Neural progenitor cell (in vitro differentiated cells): ENCODE results near the gene ZNF560.

Source experiments
- EZH2 ChIP-seq: fragments of 200-600 bp; sonication (generic); IDR thresholded peaks from 2 replicates; pipeline ENCODE4 v1.6.1; 2017; ENCODE audit warnings: antibody characterized with exemption, mild to moderate bottlenecking, moderate library complexity
- EZH2phosphoT487 ChIP-seq: fragments of 200-600 bp; sonication (generic); IDR thresholded peaks from 2 replicates; pipeline ENCODE4 v1.6.1; 2017; ENCODE audit warnings: antibody characterized with exemption
- TF ChIP-seq, protein P1 (sequence below): fragments of 200-600 bp; sonication (generic); IDR thresholded peaks from 2 replicates; pipeline ENCODE4 v1.5.1; 2017; ENCODE audit warnings: antibody characterized with exemption, mild to moderate bottlenecking

DNA sequence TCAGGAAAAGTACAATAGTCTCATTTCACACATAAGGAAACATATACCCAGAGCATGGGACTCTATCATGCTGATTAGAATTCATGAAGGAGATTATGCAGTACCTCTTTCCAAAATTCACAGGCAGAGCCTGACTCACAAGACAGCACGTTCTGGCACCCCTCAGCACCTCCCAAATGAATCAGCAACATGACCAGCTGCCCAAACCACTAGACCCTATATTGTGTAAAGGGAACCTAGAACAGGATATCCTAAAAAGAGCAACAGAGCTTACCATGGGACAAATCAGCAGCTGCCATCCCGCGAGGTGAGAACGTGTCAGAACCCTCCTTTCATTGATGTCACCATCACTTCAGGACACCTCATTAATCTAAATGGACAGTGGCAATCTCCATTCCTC, 37.5 kb upstream of the ZNF560 start:
- TF ChIP-seq, protein P1, sequence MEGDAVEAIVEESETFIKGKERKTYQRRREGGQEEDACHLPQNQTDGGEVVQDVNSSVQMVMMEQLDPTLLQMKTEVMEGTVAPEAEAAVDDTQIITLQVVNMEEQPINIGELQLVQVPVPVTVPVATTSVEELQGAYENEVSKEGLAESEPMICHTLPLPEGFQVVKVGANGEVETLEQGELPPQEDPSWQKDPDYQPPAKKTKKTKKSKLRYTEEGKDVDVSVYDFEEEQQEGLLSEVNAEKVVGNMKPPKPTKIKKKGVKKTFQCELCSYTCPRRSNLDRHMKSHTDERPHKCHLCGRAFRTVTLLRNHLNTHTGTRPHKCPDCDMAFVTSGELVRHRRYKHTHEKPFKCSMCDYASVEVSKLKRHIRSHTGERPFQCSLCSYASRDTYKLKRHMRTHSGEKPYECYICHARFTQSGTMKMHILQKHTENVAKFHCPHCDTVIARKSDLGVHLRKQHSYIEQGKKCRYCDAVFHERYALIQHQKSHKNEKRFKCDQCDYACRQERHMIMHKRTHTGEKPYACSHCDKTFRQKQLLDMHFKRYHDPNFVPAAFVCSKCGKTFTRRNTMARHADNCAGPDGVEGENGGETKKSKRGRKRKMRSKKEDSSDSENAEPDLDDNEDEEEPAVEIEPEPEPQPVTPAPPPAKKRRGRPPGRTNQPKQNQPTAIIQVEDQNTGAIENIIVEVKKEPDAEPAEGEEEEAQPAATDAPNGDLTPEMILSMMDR, result no peak
- TF ChIP-seq EZH2 (no peak), EZH2phosphoT487 (no peak)
